Astrocyte of the hippocampus (primary cell): ENCODE results near the gene KIF5A.
A peak's percentile ranks its signal among the peaks of the same experiment; 100 is the strongest.
"Not testable (repeated sequence)": the region's sequence is repeated elsewhere in the genome, so short reads cannot be mapped to it uniquely, and the experiment has no call there.

Source experiments
- DNase-seq: peaks from one replicate; pipeline ENCODE4 v3.0.0; 2011; ENCODE audit warnings: low read depth, low spot score

KIF5A gene

DNA sequence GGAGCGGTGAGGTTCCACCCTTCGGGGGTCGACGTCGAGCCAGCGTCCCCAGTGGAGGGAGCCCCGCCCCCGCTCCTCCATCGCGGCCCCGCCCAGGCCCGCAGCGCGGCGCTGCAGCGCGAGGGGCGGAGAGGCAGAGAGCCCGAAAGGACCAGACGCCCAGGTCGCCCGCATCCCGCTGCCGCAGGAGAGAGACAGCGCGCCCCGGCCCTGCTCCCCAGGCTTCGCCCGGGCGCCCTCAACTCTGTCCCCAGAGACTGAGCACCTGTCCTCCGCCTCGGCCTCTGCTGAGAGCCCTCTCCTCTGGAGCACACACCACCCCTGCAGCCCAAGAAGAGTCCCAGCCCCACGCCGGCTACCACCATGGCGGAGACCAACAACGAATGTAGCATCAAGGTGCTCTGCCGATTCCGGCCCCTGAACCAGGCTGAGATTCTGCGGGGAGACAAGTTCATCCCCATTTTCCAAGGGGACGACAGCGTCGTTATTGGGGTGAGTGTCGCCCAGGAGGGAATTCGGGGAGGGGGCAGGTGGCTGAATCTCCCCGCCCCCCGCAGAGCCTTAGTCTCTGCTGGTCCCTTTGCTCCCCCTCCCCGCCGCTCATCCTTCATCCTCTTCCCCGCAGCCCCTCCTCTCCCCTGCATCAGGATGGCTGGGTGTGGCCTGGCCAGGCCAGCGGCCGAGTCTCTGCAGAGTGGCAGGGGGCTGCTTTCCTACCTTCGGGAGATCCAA lies at the start of gene KIF5A:
TSS of gene KIF5A (plus strand) at position 136 of the 732 bp plus-strand sequence. CDS start at position 364, 228 bp downstream.
- peak; percentile 62 for DNase-seq

DNA sequence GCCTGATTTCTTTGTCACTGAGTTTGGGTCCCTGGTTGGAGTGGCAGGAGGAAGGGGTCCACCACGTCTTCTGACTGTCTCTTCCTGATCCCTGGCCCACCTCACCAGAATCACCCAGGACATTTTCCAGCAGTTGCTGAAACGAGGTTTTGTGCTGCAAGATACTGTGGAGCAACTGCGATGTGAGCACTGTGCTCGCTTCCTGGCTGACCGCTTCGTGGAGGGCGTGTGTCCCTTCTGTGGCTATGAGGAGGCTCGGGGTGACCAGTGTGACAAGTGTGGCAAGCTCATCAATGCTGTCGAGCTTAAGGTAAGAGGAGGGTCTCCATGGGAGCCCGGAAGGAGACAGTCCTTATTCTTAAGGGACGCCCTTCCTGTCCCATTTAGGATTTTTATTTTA lies 49.6 kb upstream of the KIF5A start:
- no peak for DNase-seq

DNA sequence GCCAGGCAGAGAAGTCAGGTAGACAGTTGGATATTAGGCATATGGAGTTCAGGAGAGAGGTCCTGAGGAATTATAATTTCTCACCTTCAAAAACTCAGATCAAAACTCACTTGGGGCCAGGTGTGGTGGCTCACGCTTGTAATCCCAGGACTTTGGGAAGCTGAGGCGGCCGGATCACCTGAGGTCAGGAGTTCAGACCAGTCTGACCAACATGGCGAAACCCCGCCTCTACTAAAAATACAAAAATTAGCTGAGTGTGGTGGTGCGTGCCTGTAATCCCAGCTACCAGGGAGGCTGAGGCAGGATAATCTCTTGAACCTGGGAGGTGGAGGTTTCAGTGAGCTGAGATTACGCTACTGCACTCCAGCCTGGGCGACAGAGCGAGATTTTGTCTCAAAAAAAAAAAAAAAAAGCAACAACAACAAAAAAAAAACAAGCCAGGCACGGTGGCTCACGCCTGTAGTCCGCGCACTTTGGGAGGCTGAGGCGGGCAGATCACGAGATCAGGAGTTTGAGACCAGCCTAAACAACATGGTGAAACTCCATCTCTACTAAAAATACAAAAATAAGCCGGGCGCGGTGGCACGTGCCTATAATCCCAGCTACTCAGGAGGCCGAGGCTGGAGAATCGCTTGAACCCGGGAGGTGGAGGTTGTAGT lies 47.4 kb upstream of the KIF5A start:
- DNase-seq: not testable (repeated sequence)

DNA sequence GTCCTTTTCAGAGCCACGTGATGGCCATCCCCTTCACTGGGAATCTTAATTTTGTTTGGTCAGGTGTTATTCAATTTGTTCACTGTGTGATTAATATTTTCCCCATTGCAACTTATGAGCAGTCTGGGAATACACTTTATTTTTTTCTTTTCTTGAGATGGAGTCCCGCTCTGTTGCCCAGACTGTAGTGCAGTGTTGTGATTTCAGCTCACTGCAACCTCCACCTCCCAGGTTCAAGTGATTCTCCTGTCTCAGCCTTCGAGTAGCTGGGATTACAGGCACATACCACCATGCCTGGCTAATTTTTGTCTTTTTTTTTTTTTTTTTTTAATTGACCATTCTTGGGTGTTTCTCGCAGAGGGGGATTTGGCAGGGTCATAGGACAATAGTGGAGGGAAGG lies 43.3 kb upstream of the KIF5A start:
- DNase-seq: not testable (repeated sequence)

DNA sequence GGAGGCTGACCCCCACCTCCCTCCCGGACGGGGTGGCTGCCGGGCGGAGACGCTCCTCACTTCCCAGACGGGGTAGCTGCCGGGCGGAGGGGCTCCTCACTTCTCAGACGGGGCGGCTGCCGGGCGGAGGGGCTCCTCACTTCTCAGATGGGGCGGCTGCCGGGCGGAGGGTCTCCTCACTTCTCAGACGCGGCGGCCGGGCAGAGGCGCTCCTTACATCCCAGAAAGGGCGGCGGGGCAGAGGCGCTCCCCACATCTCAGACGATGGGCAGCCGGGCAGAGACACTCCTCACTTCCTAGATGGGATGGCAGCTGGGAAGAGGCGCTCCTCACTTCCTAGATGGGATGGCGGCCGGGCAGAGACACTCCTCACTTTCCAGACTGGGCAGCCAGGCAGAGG lies 42.0 kb upstream of the KIF5A start:
- DNase-seq: not testable (repeated sequence)

DNA sequence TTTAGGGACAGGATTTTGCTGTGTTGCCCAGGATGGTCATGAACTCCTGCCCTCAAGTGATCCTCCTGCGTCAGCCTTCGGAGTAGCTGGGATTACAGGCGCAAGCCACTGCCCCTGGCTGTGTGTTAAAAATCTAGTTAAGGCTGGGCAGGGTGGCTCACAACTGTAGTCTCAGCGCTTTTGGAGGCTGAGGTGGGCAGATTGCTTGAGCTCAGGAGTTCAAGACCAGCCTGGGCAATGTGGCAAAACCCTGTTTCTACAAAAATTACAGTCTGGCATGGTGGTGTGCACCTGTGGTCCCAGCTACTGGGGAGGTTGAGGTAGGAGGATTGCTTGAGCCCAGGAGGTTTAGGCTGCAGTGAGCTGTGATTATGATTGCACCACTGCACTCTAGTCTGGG lies 38.7 kb upstream of the KIF5A start:
- DNase-seq: no peak

DNA sequence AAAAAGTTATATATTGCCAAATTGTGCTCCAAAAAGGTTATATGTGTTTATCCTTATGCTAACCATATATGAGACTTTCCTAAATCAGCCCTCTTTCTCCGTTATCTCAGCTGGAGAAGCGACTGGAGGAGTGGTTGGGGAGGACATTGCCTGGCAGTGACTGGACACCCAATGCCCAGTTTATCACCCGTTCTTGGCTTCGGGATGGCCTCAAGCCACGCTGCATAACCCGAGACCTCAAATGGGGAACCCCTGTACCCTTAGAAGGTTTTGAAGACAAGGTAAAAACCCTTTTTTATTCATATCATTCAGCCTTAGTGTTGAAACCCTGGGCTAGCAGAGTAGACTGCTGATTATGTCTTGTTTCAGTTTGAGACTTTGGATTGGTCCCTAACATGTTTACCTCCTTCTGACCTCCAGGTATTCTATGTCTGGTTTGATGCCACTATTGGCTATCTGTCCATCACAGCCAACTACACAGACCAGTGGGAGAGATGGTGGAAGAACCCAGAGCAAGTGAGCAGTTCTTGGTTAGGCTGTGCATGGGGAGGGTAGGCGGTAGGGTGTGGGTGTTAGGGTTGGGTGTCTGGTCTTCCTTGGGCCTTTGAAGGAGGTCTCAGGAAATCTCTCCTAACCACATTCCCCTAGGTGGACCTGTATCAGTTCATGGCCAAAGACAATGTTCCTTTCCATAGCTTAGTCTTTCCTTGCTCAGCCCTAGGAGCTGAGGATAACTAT lies 38.1 kb upstream of the KIF5A start:
- no peak for DNase-seq

DNA sequence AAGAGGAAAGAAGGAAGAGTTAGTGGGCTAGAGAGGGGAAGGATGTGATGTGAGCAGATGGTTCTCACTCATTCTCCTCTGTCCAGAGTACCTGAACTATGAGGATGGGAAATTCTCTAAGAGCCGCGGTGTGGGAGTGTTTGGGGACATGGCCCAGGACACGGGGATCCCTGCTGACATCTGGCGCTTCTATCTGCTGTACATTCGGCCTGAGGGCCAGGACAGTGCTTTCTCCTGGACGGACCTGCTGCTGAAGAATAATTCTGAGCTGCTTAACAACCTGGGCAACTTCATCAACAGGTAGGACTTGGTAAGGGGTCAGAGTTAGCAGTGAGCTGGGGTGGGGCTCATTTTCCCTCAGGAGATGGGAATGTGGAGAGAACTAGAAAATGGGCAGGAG lies 37.2 kb upstream of the KIF5A start:
- no peak for DNase-seq

DNA sequence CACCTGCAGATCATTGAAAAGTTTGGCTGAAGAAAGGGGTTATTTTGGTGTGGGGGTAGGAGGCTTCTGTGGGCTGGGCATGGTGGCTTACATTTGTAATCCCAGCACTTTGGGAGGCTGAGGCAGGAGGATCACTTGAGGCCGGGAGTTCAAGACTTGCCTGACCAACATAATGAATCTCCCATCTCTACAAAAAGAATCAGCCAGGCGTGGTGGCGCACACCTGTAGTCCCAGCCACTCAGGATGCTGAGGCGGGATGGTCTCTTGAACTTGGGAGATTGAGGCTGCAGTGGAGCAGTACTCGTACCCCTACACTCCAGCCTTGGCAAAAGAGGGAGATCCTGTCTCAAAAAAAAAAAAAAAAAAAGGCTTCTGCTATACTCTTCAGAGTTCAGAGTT lies 36.6 kb upstream of the KIF5A start:
- DNase-seq: no peak

DNA sequence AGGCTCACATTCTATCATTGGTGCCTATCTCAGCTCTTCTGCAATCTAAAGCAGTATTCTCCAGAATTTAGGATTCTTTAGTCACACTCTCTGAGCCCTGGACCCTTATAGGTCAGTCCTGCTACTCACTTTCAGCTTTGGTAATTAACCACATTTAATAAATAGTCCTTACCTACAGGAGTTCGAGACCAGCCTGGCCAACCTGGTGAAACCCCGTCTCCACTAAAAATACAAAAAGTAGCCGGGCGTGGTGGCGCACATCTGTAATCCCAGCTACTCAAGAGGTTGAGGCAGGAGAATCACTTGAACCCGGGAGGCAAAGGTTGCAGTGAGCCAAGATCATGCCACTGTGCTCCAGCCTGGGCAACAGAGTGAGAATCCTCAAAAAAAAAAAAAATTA lies 36.2 kb upstream of the KIF5A start:
- not testable (repeated sequence) for DNase-seq

DNA sequence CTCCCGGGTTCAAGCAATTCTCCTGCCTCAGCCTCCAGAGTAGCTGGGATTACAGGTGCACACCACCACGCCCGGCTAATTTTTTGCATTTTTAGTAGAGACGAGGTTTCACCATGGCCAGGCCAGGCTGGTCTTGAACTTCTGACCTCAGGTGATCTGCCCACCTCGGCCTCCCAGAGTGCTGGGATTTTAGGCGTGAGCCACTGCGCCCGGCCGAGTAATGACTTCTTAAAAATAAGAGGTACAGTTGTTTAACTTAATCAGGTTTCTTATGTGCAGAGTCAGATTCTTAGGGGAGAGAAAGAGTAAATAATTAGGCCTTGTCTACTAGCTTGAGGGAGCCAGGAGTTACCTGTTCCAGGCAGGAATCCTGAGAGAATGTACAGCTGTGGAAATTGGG lies 35.6 kb upstream of the KIF5A start:
- not testable (repeated sequence) for DNase-seq

DNA sequence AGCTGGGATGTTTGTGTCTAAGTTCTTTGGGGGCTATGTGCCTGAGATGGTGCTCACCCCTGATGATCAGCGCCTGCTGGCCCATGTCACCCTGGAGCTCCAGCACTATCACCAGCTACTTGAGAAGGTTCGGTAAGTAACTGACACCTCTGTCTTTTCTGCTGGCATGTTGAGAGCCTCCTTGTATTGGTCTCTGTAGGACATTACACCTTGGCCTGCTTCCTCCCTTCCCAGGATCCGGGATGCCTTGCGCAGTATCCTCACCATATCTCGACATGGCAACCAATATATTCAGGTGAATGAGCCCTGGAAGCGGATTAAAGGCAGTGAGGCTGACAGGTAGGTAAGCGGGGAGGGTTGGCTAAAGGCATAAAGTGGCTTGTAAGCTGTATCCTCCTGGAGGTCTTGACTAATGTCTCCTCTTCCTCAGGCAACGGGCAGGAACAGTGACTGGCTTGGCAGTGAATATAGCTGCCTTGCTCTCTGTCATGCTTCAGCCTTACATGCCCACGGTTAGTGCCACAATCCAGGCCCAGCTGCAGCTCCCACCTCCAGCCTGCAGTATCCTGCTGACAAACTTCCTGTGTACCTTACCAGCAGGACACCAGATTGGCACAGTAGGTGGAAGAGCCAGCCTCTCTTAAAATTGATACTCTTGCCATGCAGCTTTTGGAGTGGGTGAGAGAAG lies 35.0 kb upstream of the KIF5A start:
- no peak for DNase-seq

DNA sequence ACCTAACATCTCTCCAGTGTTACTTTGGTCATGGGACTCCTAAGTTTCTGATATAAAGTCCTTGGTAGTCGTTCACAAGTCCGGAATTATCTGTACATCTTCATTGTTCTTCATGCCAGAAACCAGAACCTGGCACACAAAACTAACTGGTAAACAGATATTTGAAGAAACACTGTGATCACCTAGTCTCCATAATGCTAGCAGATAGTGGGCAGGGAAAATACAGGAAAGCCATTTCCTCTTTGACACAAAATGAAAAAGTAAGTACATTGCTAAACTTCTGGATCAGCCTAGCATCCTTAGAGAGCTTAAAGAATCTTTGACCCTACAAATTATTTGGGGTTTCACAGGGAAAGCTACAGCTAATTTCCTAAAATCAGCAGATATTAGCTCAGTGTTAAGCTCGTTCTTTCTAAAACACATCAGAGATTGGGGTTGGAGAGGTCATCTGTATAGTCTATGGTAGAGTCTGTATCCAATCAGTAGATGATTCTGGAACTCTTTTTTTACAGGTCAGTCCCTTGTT lies 34.4 kb upstream of the KIF5A start:
- no peak for DNase-seq

DNA sequence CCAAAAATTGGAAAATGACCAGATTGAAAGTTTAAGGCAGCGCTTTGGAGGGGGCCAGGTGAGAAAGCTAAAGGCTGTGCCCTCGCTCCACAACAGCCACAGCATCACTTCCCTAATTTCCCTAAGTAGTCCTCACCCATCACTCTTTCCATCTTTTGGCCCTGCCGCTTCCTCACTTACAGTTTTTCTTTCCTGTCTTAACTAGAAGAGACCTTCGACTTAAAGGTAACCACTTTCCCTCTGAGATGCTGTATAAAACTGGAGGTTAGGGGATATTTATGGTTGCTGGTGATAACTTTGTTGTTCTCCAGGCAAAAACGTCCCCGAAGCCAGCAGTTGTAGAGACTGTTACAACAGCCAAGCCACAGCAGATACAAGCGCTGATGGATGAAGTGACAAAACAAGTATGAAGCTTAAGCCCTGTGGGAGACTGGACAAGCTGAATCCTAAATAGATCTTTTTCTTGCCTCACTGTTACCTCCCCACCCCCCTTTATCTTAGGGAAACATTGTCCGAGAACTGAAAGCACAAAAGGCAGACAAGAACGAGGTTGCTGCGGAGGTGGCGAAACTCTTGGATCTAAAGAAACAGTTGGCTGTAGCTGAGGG lies 33.8 kb upstream of the KIF5A start:
- DNase-seq: no peak

DNA sequence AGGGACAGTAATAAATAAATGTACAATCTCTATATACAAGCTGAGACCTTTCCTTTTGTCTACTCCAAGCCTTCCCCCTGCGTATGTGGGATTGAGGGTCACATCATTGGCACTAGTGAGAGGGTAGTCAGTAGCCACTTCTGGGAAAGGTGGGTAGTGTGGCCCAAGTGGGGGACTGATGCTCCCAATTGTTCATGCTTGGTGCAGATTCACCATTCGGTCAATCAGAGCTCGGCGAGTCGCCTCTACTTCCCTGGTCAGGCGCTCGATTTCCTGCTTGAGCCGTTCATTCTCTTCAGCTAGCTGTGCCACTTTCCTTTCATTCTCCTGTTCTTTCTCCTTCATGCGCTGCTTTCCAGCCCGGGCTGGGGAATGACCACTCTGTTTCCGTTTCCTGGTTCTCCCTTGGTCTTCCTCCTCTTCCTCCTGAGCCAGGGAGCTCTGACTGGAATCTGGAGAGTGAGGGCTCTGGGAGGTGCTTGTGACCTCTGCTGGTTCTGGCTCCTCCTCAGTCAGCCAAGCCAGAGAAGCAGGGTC lies 33.2 kb upstream of the KIF5A start:
- no peak for DNase-seq

DNA sequence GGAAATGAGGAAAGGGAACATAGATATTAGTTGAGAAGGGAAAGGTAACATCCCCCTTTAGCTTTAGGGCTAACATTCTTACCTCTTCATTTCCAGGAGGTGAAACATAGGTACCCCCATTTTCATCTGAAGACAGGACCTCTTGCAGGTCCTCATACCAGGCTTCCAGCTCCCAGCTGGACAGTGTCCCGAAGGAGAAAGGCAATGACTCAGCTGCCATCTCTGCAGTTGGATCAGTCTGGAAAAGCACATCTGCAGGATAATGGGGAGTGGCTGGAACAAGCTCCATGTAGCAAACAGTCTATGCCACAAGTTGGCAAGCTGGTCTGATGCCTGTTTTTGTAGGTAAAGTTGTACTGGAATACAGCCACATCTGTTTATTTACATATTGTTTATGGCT lies 32.7 kb upstream of the KIF5A start:
- DNase-seq: no peak

DNA sequence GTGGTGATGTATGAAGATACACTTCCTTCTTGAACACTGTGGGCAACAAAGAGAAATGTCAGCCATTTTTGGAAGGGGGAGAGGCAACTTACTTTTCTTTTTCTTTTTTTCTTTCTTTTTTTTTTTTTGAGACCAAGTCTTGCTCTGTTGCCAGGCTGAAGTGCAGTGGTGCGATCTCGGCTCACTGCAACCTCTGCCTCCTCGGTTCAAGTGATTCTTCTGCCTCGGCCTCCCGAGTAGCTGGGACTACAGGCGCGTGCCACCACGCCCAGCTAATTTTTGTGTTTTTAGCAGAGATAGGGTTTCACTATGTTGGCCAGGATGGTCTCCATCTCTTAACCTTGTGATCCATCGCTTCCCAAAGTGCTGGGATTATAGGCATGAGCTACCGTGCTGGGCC lies 32.1 kb upstream of the KIF5A start:
- DNase-seq: not testable (repeated sequence)

DNA sequence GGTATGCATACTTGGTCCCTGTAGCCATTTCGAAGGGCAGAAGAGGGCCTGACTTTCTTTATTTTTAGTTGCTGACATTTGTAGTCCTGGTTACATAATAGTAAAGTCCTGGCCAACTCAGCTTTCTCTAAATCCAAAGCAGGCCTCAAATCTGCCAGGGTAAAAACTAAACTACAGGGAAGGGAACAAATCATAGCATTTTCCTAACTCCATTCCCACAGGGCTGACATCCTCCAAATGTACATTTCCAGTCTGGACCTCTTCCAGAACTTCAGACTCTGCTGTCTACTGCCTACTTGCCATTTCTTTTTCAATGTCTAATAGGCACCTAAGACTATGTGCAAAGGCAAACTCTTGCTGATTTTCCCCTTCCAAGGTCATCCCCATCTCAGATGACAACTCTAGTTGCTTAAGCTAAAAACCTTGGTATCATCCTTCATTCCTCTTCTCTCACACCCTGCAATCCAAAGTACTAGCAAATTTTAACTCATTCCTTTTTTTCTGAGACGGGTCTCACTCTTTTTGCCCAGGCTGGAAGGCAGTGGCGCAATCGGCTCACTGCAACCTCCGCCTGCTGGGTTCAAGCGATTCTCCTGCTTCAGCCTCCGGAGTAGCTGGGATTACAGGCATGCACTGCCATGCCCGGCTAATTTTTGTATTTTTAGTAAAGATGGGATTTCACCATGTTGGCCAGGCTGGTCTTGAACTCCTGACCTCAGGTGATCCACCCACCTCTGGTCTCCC lies 31.5 kb upstream of the KIF5A start:
- no peak for DNase-seq

DNA sequence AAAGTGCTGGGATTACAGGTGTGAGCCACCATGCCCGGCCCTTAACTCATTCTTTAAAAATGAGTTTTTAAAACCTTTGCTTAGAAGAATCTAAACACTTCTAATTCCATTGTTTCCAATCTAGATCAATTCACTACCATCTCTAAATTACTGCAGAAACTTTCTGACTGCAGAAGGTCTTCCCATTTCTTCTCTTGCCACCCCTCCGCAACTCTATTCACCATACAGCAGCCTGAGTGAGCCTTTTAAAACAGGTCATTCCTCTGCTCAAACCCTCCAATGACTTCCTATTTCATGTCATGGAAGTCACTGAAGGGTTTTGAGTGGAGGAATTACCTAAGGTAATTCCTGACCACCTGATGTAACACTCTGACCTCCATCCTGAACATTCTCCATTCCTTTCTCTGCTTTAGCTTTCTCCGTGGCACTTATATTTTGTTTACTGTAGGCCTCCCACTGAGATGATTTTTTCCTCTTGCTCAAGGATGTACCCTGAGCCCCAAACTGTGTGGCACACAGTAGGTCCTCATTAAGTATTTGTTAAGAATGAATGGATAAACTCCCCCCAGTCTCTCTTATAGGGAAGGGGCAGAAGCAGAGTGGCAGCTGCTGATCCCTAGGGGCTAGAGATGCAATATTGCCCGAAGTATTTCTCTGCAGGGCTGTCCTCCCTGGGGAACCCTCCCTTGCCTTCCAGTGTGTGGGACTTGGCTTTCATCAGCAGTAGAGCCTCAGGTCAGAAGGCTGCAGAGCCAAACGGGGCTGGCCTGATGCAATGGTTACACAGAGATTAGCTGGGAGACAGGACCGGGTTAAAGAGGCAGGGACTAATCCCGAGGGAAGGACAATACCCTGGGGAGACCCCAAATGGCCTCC lies 30.7 kb upstream of the KIF5A start:
- peak; percentile 35 for DNase-seq

DNA sequence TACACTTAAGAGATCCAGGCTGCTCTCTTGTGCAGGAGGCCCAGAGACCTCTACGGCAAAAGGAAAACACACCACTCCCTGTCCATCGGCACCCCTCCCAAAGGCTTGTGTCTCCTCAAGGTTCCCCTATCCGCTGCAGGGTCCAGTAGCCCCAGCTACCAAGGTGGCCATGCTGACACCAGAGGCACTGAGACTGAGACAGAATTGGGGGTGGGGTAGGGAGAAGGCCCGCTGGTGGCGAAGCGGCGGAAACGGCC lies 30.1 kb upstream of the KIF5A start:
- DNase-seq: no peak
